Testis (tissue), 2 donors: Measurements from ENCODE around the gene KIF1B.

Experiments used
- CTCF ChIP-seq, 3 experiments: fragments of 450-650 bp in 2 of 3; fragments of 200-600 bp in 1 of 3; sonication (generic) in 1 of 3; IDR thresholded peaks; one replicate each; pipeline ENCODE4 v1.5.1; 2016 to 2019; ENCODE audit warnings: antibody characterized with exemption in 3 of 3, mild to moderate bottlenecking in 2 of 3, moderate library complexity in 1 of 3
- POLR2A ChIP-seq: fragments of 450-650 bp; IDR thresholded peaks from one replicate; pipeline ENCODE4 v1.6.1; 2017; ENCODE audit warnings: antibody characterized with exemption, mild to moderate bottlenecking, moderate library complexity

- TF ChIP-seq CTCF (IDR thresholded peaks at IDR 0.05) = no peak
- TF ChIP-seq POLR2A = no peak
Measured at GRCh38 chr1:10325521-10325920, 115.2 kb downstream of the KIF1B start.
